ENCODE results near the gene KCNG4. TPM values are rescaled to one million over a fixed set of nuclear protein-coding genes. Genes with fewer than 3 reads are reported as not detected.

KCNG4 gene
- total RNA-seq, 1 experiment from 2014 or later = not detected

- H3K9me3 ChIP-seq (ENCODE audit: low read length) = no peaks in the 10 kb centered on the region
- H3K4me2 ChIP-seq (ENCODE audit: low read depth, low read length, poor library complexity, severe bottlenecking) = no peak overlapping the region
- H4K20me1 ChIP-seq (ENCODE audit: insufficient read depth, low read depth, low read length) = no peaks in the 10 kb centered on the region
- no peak overlapping the region for H2AFZ ChIP-seq (ENCODE audit: low read length)
- H3K27me3 ChIP-seq (ENCODE audit: low read length) = no peaks in the 10 kb centered on the region
- H3K27ac ChIP-seq (ENCODE audit: low read length) = no peak overlapping the region
- no peaks in the 10 kb centered on the region for H3K9me2 ChIP-seq (replicated peaks; ENCODE audit: insufficient read depth, low read length)
- H3K79me2 ChIP-seq (ENCODE audit: low read length) = no peaks in the 10 kb centered on the region
- no peaks in the 10 kb centered on the region for H3K36me3 ChIP-seq (ENCODE audit: insufficient read depth, low read length)
- H3K4me3 ChIP-seq (ENCODE audit: low read length) = no peak overlapping the region
- DNase-seq = no peak
- H3K9ac ChIP-seq (ENCODE audit: low read length) = no peak overlapping the region
- H3K4me1 ChIP-seq (ENCODE audit: low read length) = peaks cover 4% of the 10 kb centered on the region
Measured at GRCh38 chr16:84196101-84196500, 43.7 kb downstream of the KCNG4 start.

GRCh38 chr16:84195201-84196093 is 44.4 kb downstream of the KCNG4 start:
- Histone ChIP-seq H3K4me1 (ENCODE audit: low read length) (peaks cover 4% of the 10 kb centered on the region), H3K9ac (ENCODE audit: low read length) (no peak overlapping the region), H3K27ac (ENCODE audit: low read length) (no peak overlapping the region), H3K79me2 (ENCODE audit: low read length) (no peaks in the 10 kb centered on the region), H3K36me3 (ENCODE audit: insufficient read depth, low read length) (no peaks in the 10 kb centered on the region), H2AFZ (ENCODE audit: low read length) (no peak overlapping the region), H3K9me2 (replicated peaks; ENCODE audit: insufficient read depth, low read length) (no peaks in the 10 kb centered on the region), H3K9me3 (ENCODE audit: low read length) (no peaks in the 10 kb centered on the region), H3K4me2 (ENCODE audit: low read depth, low read length, poor library complexity, severe bottlenecking) (no peak overlapping the region), H3K4me3 (ENCODE audit: low read length) (no peak overlapping the region), H4K20me1 (ENCODE audit: insufficient read depth, low read depth, low read length) (no peaks in the 10 kb centered on the region), H3K27me3 (ENCODE audit: low read length) (no peaks in the 10 kb centered on the region)
- no peak for DNase-seq

- no peaks in the 10 kb centered on the region for H3K9me3 ChIP-seq (ENCODE audit: low read length)
- H4K20me1 ChIP-seq (ENCODE audit: insufficient read depth, low read depth, low read length) = no peaks in the 10 kb centered on the region
- no peaks in the 10 kb centered on the region for H3K36me3 ChIP-seq (ENCODE audit: insufficient read depth, low read length)
- H3K27me3 ChIP-seq (ENCODE audit: low read length) = no peaks in the 10 kb centered on the region
- H3K79me2 ChIP-seq (ENCODE audit: low read length) = no peaks in the 10 kb centered on the region
- H3K9me2 ChIP-seq (replicated peaks; ENCODE audit: insufficient read depth, low read length) = no peaks in the 10 kb centered on the region
- H3K4me3 ChIP-seq (ENCODE audit: low read length) = no peak overlapping the region
- DNase-seq = peak; percentile 47
- H3K27ac ChIP-seq (ENCODE audit: low read length) = no peak overlapping the region
- no peak overlapping the region for H3K9ac ChIP-seq (ENCODE audit: low read length)
- H3K4me1 ChIP-seq (ENCODE audit: low read length) = peaks cover 4% of the 10 kb centered on the region
- H3K4me2 ChIP-seq (ENCODE audit: low read depth, low read length, poor library complexity, severe bottlenecking) = no peak overlapping the region
- H2AFZ ChIP-seq (ENCODE audit: low read length) = no peak overlapping the region
Measured at GRCh38 chr16:84194470-84195200, 45.2 kb downstream of the KCNG4 start.

GRCh38 chr16:84194018-84194417 is 45.8 kb downstream of the KCNG4 start:
- no peaks in the 10 kb centered on the region for H4K20me1 ChIP-seq (ENCODE audit: insufficient read depth, low read depth, low read length)
- DNase-seq = no peak

GRCh38 chr16:84193480-84193879 is 46.3 kb downstream of the KCNG4 start:
- no peaks in the 10 kb centered on the region for H3K9me3 ChIP-seq (ENCODE audit: low read length)
- H3K4me1 ChIP-seq (ENCODE audit: low read length) = peaks cover 4% of the 10 kb centered on the region
- H2AFZ ChIP-seq (ENCODE audit: low read length) = no peak overlapping the region
- DNase-seq = no peak
- no peaks in the 10 kb centered on the region for H3K27me3 ChIP-seq (ENCODE audit: low read length)
- no peaks in the 10 kb centered on the region for H3K79me2 ChIP-seq (ENCODE audit: low read length)
- no peak overlapping the region for H3K4me3 ChIP-seq (ENCODE audit: low read length)
- no peak overlapping the region for H3K4me2 ChIP-seq (ENCODE audit: low read depth, low read length, poor library complexity, severe bottlenecking)
- no peaks in the 10 kb centered on the region for H3K36me3 ChIP-seq (ENCODE audit: insufficient read depth, low read length)
- no peak overlapping the region for H3K27ac ChIP-seq (ENCODE audit: low read length)
- H3K9ac ChIP-seq (ENCODE audit: low read length) = no peak overlapping the region
- no peaks in the 10 kb centered on the region for H4K20me1 ChIP-seq (ENCODE audit: insufficient read depth, low read depth, low read length)
- H3K9me2 ChIP-seq (replicated peaks; ENCODE audit: insufficient read depth, low read length) = no peaks in the 10 kb centered on the region

More at GRCh38 chr16:84194018-84194417, 45.8 kb downstream of the KCNG4 start:
- H3K27me3 ChIP-seq (ENCODE audit: low read length) = no peaks in the 10 kb centered on the region
- H3K36me3 ChIP-seq (ENCODE audit: insufficient read depth, low read length) = no peaks in the 10 kb centered on the region
- no peak overlapping the region for H3K4me2 ChIP-seq (ENCODE audit: low read depth, low read length, poor library complexity, severe bottlenecking)
- H3K4me3 ChIP-seq (ENCODE audit: low read length) = no peak overlapping the region
- no peaks in the 10 kb centered on the region for H3K9me2 ChIP-seq (replicated peaks; ENCODE audit: insufficient read depth, low read length)
- H3K79me2 ChIP-seq (ENCODE audit: low read length) = no peaks in the 10 kb centered on the region
- H3K4me1 ChIP-seq (ENCODE audit: low read length) = peaks cover 4% of the 10 kb centered on the region
- no peaks in the 10 kb centered on the region for H3K9me3 ChIP-seq (ENCODE audit: low read length)
- no peak overlapping the region for H3K9ac ChIP-seq (ENCODE audit: low read length)
- no peak overlapping the region for H3K27ac ChIP-seq (ENCODE audit: low read length)
- no peak overlapping the region for H2AFZ ChIP-seq (ENCODE audit: low read length)

- no peak overlapping the region for H3K27ac ChIP-seq (ENCODE audit: low read length)
- H2AFZ ChIP-seq (ENCODE audit: low read length) = no peak overlapping the region
- H3K79me2 ChIP-seq (ENCODE audit: low read length) = peaks cover 4% of the 10 kb centered on the region
- no peak overlapping the region for H3K9ac ChIP-seq (ENCODE audit: low read length)
- no peaks in the 10 kb centered on the region for H3K36me3 ChIP-seq (ENCODE audit: insufficient read depth, low read length)
- no peaks in the 10 kb centered on the region for H3K27me3 ChIP-seq (ENCODE audit: low read length)
- no peak for DNase-seq
- no peak overlapping the region for H3K4me2 ChIP-seq (ENCODE audit: low read depth, low read length, poor library complexity, severe bottlenecking)
- H3K9me3 ChIP-seq (ENCODE audit: low read length) = no peaks in the 10 kb centered on the region
- no peaks in the 10 kb centered on the region for H3K9me2 ChIP-seq (replicated peaks; ENCODE audit: insufficient read depth, low read length)
- peaks cover 4% of the 10 kb centered on the region for H3K4me1 ChIP-seq (ENCODE audit: low read length)
- H4K20me1 ChIP-seq (ENCODE audit: insufficient read depth, low read depth, low read length) = no peaks in the 10 kb centered on the region
- H3K4me3 ChIP-seq (ENCODE audit: low read length) = no peak overlapping the region
Measured at GRCh38 chr16:84191466-84191865, 48.3 kb downstream of the KCNG4 start.

GRCh38 chr16:84190731-84191388 is 49.0 kb downstream of the KCNG4 start, which contains the start of gene ADAD2:
ADAD2 (plus strand) TSS chr16:84191157; CDS start chr16:84191231, 74 bp downstream.
- Histone ChIP-seq H3K9me3 (ENCODE audit: low read length) (no peaks in the 10 kb centered on the region), H3K27ac (ENCODE audit: low read length) (no peak within 1 kb of the TSS), H2AFZ (ENCODE audit: low read length) (no peak within 1 kb of the TSS), H3K4me1 (ENCODE audit: low read length) (peaks cover 7% of the 10 kb centered on the region), H3K9ac (ENCODE audit: low read length) (no peak within 1 kb of the TSS), H4K20me1 (ENCODE audit: insufficient read depth, low read depth, low read length) (no peaks in the 10 kb centered on the region), H3K27me3 (ENCODE audit: low read length) (no peaks in the 10 kb centered on the region), H3K9me2 (replicated peaks; ENCODE audit: insufficient read depth, low read length) (no peaks in the 10 kb centered on the region), H3K79me2 (ENCODE audit: low read length) (peaks cover 10% of the 10 kb centered on the region), H3K36me3 (ENCODE audit: insufficient read depth, low read length) (no peaks in the 10 kb centered on the region), H3K4me3 (ENCODE audit: low read length) (no peak within 1 kb of the TSS), H3K4me2 (ENCODE audit: low read depth, low read length, poor library complexity, severe bottlenecking) (no peak within 1 kb of the TSS)
- peak; percentile 67 for DNase-seq

Data from Karpas-422 (cell line).